ENCODE measurements around the gene POMZP3. TPM values are rescaled to one million over a fixed set of nuclear protein-coding genes. Genes with fewer than 3 reads are reported as not detected.
A peak's percentile ranks its signal among the peaks of the same experiment; 100 is the strongest.

The POMZP3 gene
- total and polyA plus RNA-seq, 2 of the 13 experiments (the other 11 are each of a cell fraction or from before 2014, with no cell fraction given) = 1.5 to 3.5 TPM

DNA sequence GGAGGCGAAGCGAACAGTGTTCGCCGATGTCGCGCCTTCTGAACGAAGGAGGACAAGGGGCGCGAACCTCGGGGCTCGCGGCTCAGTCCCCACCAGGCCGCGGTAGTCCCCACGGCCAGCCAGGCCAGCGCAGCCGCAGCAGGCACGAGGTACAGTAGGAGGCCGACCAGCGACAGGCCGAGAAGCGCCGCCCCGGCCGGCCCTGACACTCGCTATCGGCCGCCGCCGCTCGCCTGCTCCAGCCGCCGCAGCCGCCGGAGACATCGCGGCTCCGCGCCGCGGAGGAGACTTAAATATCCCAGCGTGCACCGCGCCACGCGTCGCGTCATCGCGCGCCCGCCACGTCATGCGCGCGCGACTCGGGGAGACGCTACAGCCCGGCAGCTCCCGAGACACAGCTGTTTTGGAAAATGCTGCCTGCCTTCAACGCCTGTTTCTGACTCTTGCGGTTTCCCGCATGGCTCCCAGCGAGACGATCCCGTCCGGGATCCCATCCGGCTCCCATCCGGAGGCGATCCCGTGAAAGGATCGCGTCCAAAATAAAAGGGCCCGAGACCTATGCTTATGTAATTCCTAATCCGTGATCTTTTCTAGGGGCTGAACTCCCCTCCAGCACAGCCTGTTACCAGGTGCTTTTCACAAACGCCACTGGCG, at the start of gene POMZP3 (continued):
- TF ChIP-seq ZGPAT (CRISPR knock-in tag; IDR thresholded peaks at IDR 0.05) = peak; percentile 37; the same call in 1 of the 2 replicates
- TF ChIP-seq POLR2A (IDR thresholded peaks at IDR 0.05; ENCODE audit: insufficient read depth in 1 of 2, low read depth in 2 of 2, low read length in 2 of 2) = 0 out of 4 replicates have a peak, but pooled peaks have one; percentile 32 to 34
- TF ChIP-seq ZNF143 (CRISPR knock-in tag; IDR thresholded peaks at IDR 0.05) = peak; percentile 83
- TF ChIP-seq AKAP8 (CRISPR knock-in tag; IDR thresholded peaks at IDR 0.05) = peak; percentile 51; the same call in 1 of the 2 replicates
- TF ChIP-seq YEATS4 (CRISPR knock-in tag; IDR thresholded peaks at IDR 0.05; ENCODE audit: borderline replicate concordance) = 0 out of 2 replicates have a peak, but pooled peaks have one; percentile 32
- TF ChIP-seq SALL1 (CRISPR knock-in tag; IDR thresholded peaks at IDR 0.05) = peak; percentile 50; the same call in 1 of the 2 replicates
- TF ChIP-seq ZNF687 (CRISPR knock-in tag; IDR thresholded peaks at IDR 0.05) = peak; percentile 70
- TF ChIP-seq, protein P1, sequence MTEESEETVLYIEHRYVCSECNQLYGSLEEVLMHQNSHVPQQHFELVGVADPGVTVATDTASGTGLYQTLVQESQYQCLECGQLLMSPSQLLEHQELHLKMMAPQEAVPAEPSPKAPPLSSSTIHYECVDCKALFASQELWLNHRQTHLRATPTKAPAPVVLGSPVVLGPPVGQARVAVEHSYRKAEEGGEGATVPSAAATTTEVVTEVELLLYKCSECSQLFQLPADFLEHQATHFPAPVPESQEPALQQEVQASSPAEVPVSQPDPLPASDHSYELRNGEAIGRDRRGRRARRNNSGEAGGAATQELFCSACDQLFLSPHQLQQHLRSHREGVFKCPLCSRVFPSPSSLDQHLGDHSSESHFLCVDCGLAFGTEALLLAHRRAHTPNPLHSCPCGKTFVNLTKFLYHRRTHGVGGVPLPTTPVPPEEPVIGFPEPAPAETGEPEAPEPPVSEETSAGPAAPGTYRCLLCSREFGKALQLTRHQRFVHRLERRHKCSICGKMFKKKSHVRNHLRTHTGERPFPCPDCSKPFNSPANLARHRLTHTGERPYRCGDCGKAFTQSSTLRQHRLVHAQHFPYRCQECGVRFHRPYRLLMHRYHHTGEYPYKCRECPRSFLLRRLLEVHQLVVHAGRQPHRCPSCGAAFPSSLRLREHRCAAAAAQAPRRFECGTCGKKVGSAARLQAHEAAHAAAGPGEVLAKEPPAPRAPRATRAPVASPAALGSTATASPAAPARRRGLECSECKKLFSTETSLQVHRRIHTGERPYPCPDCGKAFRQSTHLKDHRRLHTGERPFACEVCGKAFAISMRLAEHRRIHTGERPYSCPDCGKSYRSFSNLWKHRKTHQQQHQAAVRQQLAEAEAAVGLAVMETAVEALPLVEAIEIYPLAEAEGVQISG (CRISPR knock-in tag; IDR thresholded peaks at IDR 0.05) = peak; percentile 67
- 0 out of 2 replicates have a peak, but pooled peaks have one; percentile 31 for TF ChIP-seq BORCS8-MEF2B (CRISPR knock-in tag; IDR thresholded peaks at IDR 0.05)
- 0 out of 2 replicates have a peak, but pooled peaks have one; percentile 16 for TF ChIP-seq MEIS2 (CRISPR knock-in tag; IDR thresholded peaks at IDR 0.05)
- peak; percentile 58; the same call in 1 of the 2 replicates for TF ChIP-seq TAF1 (CRISPR knock-in tag; IDR thresholded peaks at IDR 0.05)
- TF ChIP-seq ATF1 (CRISPR knock-in tag; IDR thresholded peaks at IDR 0.05) = peak; percentile 61
- TF ChIP-seq, protein P2, sequence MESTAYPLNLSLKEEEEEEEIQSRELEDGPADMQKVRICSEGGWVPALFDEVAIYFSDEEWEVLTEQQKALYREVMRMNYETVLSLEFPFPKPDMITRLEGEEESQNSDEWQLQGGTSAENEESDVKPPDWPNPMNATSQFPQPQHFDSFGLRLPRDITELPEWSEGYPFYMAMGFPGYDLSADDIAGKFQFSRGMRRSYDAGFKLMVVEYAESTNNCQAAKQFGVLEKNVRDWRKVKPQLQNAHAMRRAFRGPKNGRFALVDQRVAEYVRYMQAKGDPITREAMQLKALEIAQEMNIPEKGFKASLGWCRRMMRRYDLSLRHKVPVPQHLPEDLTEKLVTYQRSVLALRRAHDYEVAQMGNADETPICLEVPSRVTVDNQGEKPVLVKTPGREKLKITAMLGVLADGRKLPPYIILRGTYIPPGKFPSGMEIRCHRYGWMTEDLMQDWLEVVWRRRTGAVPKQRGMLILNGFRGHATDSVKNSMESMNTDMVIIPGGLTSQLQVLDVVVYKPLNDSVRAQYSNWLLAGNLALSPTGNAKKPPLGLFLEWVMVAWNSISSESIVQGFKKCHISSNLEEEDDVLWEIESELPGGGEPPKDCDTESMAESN (CRISPR knock-in tag; conservative IDR thresholded peaks at IDR 0.05) = peak; percentile 57; the same call in 1 of the 2 replicates
- TF ChIP-seq HNRNPLL (IDR thresholded peaks at IDR 0.05; ENCODE audit: low read depth, low read length, poor library complexity, severe bottlenecking) = peak; percentile 19
- TF ChIP-seq MED1 (CRISPR knock-in tag; IDR thresholded peaks at IDR 0.05) = peak; percentile 10; the same call in 1 of the 2 replicates
- TF ChIP-seq MAX (IDR thresholded peaks at IDR 0.05) = peak; percentile 30; the same call in 1 of the 2 replicates
- peak; percentile 70 for TF ChIP-seq RBFOX2 (IDR thresholded peaks at IDR 0.05; ENCODE audit: low read depth, low read length)
- TF ChIP-seq ATF7-NPFF (CRISPR knock-in tag; IDR thresholded peaks at IDR 0.05; ENCODE audit: low read depth) = peak; percentile 67
